ENCODE measurements around the gene ZNF664.

DNA sequence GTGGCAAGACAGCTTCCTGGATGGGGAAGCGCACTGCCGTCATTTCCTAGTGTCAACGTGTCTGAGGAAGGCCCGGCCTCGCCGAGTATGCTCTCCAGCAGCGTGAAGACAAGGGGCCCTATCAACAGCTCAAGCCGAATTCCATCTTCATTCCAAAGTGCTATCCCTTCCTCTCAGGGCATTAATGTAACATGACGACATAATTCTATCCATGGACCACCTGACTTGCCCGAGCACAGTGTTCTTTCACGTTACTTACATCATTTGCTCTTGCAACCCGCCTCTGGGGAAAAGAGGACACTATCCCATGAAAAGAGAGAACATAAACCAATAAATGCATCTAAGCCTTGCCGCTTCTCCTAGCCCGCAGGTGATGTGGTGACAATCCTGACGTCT lies 23.2 kb upstream of the ZNF664 start:
- TF ChIP-seq POLR2A (IDR thresholded peaks at IDR 0.05) (no peak), CTCF (IDR thresholded peaks at IDR 0.05) (no peak)

All from lower leg skin (tissue), 3 donors.